ENCODE measurements around the gene ARAP1.

ARAP1 gene

DNA sequence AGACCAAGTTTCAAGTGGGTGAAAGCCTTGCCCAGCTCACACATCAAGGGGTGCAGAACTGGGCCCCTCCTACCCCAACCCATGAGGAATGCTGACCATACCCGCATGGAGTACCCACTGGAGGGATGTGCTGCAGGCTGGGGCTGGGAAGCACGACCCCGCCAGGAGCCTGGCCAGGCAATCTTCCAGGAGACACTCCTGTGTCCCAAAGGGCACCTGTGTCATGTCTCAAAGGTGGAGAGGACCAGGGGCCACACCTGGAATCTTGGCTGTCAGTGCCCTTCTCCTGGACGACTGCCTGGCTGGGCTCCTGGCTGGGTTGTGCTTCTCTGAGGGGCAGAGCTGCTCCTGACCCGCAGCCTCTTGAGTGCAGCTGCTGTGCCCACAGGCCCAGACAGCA, 6.7 kb downstream of the ARAP1 start:
- H3K27ac Mint-ChIP-seq, result no peak overlapping the region

DNA sequence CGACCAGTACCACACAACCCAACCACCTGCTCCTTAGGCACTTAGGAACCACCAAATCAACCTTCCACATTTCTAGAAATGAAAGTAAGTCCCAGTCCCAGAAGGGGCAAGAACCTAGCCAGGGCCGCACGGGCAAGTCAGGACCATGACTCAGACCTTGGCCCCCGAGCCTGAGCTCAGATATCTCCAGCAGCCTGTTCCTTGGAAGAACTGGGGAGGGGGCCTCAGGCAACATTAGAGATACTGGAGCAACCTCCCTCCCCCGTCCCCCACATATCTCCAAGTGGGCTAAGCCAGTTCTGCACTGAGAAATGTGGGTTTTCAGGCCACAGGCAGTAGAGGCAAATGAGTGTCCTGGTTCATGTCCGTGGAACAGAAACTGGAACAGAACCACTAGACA, 7.7 kb downstream of the ARAP1 start:
- peaks cover 3% of the 10 kb centered on the region for H3K36me3 Mint-ChIP-seq (ENCODE audit: low read depth)
- H3K9me3 Mint-ChIP-seq, result no peaks in the 10 kb centered on the region
- peaks cover 69% of the 10 kb centered on the region for H3K4me1 Mint-ChIP-seq (ENCODE audit: low read depth)
- H3K27me3 Mint-ChIP-seq, result no peaks in the 10 kb centered on the region
- peak overlapping the region; percentile 81 for H3K27ac Mint-ChIP-seq
- H3K4me3 Mint-ChIP-seq, result no peak overlapping the region

More for the DNA sequence above, 6.7 kb downstream of the ARAP1 start:
- H3K4me1 Mint-ChIP-seq (ENCODE audit: low read depth), result peaks cover 65% of the 10 kb centered on the region
- no peak overlapping the region for H3K4me3 Mint-ChIP-seq
- no peaks in the 10 kb centered on the region for H3K9me3 Mint-ChIP-seq
- no peaks in the 10 kb centered on the region for H3K27me3 Mint-ChIP-seq
- H3K36me3 Mint-ChIP-seq (ENCODE audit: low read depth), result peaks cover 3% of the 10 kb centered on the region

DNA sequence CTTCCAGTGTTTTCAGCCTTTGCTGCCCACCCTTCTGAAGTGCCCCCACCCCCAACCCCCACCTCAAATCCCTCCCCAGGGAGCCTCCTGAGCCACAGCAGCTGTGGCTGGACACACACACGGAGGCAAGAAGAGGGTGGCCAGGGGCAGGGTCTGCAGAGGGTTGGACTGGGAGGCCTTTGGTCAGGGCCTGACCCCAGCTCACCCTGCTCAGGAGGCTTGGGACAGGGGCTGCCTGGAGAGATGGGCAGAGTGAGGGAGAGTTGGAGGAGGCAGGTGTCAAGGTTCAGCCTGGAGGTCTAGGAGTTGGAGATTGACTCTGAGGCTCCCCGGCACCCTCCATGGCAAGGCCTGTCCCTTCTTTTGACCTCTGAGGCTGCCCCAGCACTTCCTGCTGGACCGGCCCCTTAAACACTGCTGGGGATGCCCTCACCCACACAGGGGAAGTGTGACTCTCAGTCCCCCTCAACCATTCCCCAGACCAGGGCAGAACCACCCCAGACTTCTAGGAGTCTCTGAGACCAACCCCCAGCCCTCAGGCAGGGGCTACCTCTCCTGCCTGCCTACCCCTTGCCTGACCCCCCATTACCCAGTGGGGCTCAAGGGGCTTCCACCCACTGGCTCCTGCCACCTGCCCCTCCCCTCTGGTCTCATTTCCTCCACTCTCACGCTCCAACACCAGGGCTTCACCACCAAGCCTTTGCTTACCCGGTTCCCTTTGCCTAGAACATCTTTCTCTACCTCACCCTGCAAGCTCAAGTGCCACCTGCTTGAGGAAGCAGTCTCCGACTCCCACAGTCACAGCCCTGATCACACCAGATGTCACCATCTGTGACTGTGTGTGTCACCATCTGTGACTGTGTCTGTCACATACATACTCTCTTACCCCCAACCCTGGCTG, 8.6 kb downstream of the ARAP1 start:
- Mint-ChIP-seq H3K27me3 (no peaks in the 10 kb centered on the region), H3K4me3 (no peak overlapping the region), H3K27ac (peak overlapping the region; percentile 81), H3K36me3 (ENCODE audit: low read depth) (peaks cover 2% of the 10 kb centered on the region), H3K9me3 (no peaks in the 10 kb centered on the region), H3K4me1 (ENCODE audit: low read depth) (peaks cover 69% of the 10 kb centered on the region)

DNA sequence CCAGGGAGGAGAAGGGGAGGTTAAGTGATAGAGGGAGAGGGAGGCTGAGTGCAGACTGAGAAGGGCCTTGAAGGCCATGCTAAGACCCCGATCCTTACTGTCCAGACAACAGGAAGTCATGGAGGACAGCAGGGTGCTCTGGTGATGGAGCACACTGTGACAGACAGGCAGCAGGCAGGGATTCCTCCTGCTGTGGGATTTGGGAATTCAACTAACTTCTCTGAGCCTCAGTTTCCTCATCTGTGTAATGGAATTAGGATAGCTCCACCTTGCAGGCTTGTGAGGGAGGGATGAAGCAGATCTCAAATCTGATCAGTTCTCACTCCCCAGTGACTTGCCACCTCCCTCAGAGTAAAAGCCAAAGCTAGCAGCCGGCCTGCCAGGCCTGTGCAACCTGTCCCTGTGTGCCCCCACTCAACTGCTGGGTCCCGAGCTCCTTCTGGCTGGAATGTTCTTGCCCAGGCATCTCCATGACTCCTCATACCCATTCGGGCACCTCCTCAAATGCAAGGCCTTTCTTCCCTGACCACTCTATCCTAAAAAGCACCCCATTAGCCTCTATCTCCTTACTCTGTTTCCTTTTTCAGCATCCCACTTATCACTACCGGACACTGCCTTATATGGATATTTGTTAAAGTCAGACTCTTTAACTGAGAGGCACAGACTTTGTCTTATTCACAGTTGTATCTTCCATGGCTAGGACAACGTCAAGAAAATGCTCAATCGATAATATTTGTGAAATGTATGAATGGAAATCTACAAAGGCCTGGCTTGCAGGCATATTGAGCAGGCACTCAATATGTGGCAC, 9.5 kb downstream of the ARAP1 start:
- Mint-ChIP-seq H3K4me1 (ENCODE audit: low read depth) (peaks cover 75% of the 10 kb centered on the region), H3K4me3 (no peak overlapping the region), H3K27me3 (no peaks in the 10 kb centered on the region), H3K27ac (peak overlapping the region; percentile 23), H3K36me3 (ENCODE audit: low read depth) (no peaks in the 10 kb centered on the region), H3K9me3 (no peaks in the 10 kb centered on the region)

DNA sequence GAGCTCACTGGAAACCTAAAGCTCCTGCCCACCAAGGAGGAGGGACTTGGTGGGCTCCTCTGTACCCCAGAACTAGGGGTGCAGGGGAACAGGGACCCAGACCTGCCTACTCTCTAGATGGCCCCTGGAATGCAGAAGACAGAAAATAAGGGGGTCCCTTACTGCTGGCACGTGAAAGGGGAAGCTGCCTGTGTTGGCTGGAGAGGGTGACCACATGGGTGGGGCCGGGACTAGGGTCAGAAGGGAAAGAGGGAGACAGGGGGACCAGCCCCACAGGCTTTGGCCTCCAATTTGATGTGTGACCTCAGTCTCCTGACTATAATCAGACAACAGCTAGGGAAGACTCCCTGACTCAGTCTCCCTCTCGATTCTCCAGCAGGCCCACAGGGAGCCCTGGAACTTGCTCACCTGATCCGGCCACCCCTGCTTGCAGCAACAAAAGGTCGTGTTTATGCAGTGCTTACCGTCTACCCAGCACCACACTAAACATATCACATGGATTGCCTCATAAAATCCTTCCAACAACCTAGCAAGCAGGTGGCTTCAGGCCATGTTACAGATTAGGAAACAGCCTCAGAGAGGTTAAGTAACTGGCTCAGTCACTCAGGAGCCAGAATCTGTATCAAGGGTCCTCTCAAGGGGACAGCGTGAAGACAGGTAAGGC, 10.2 kb downstream of the ARAP1 start:
- Mint-ChIP-seq H3K4me1 (ENCODE audit: low read depth) (peaks cover 79% of the 10 kb centered on the region), H3K27me3 (no peaks in the 10 kb centered on the region), H3K9me3 (no peaks in the 10 kb centered on the region), H3K4me3 (no peak overlapping the region), H3K27ac (peak overlapping the region; percentile 36), H3K36me3 (ENCODE audit: low read depth) (no peaks in the 10 kb centered on the region)

DNA sequence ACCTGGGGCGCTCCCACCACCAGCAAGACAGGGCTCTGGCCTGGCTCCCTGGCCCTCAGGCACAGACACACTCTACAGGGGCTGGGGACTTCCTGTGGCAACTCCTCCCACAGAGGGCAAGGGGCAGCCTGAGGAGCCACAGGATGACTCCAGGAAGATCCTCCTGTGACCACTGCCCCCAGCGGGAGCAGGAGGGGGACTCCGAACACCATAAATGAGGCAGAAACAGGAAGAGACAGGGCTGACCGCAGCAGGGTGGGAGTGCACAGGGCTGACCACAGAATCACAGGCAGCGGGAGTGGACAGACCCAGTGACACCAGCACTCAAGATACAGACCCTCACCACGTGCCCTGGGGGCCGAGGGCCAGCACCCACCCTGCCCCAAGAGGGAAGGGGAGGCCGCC, 10.8 kb downstream of the ARAP1 start:
- no peaks in the 10 kb centered on the region for H3K27me3 Mint-ChIP-seq
- peaks cover 84% of the 10 kb centered on the region for H3K4me1 Mint-ChIP-seq (ENCODE audit: low read depth)
- H3K9me3 Mint-ChIP-seq, result no peaks in the 10 kb centered on the region
- peak overlapping the region; percentile 82 for H3K27ac Mint-ChIP-seq
- H3K4me3 Mint-ChIP-seq, result peak overlapping the region; percentile 35
- H3K36me3 Mint-ChIP-seq (ENCODE audit: low read depth), result no peaks in the 10 kb centered on the region

DNA sequence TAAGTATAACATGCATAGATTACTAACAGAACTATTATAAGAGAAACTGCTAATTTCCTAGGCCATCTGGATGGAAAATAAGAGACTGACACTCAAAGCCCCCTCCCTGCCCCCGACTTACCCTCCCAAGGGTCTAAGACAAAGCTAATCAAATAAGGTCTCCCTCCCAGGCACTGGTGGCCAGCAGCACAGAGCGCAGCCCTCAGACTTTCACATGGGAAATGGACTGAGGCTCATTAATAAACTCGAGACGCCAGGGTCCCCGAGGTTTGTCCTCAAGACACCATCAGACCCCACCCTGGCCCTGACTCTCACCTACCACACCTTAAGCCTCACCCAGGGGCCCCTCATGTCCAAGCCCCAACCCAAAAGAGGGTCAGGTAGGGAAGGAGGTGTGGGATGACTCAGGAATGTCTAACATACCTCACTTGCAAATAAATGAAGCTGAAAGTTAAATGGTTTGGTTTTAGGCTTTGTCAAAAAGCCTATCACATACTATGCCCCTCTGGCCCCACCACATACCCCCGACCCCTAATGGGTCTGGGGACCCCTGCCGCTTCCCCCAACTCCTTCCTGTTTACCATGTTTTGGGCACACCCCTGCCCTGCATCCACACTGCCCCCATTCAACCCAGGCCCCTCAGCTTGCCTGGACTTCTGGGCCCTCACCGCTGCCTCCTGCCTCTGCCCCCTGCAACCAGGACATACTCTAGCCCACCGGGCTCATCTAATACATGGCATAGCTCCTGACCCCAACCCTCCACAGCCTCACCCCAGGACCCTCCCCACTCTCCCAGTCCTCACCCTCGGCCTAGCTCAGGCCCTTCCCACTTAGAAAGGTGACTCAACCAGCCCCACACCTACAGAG, 11.4 kb downstream of the ARAP1 start:
- H3K9me3 Mint-ChIP-seq, result no peaks in the 10 kb centered on the region
- no peaks in the 10 kb centered on the region for H3K27me3 Mint-ChIP-seq
- H3K36me3 Mint-ChIP-seq (ENCODE audit: low read depth), result no peaks in the 10 kb centered on the region
- H3K4me3 Mint-ChIP-seq, result peak overlapping the region; percentile 35
- H3K4me1 Mint-ChIP-seq (ENCODE audit: low read depth), result peaks cover 89% of the 10 kb centered on the region
- H3K27ac Mint-ChIP-seq, result peak overlapping the region; percentile 82

DNA sequence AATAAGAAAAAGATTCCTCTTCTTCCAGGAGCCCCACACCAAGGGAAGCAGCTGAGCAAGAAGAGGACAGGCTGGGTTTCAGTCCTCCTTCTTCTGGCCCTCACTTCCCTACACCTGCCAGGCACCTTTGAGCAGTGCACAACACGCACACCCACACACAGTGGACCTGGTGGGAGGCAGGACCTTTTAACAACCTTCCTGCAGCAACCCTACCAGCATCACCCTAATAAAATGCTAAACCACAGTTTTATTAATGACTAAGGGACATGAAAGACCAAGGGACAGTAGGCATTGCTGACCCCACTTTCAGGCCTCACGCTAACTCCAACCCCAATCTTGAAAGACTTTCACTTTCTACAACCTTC, 12.2 kb downstream of the ARAP1 start:
- peaks cover 92% of the 10 kb centered on the region for H3K4me1 Mint-ChIP-seq (ENCODE audit: low read depth)
- H3K36me3 Mint-ChIP-seq (ENCODE audit: low read depth), result no peaks in the 10 kb centered on the region
- no peak overlapping the region for H3K4me3 Mint-ChIP-seq

DNA sequence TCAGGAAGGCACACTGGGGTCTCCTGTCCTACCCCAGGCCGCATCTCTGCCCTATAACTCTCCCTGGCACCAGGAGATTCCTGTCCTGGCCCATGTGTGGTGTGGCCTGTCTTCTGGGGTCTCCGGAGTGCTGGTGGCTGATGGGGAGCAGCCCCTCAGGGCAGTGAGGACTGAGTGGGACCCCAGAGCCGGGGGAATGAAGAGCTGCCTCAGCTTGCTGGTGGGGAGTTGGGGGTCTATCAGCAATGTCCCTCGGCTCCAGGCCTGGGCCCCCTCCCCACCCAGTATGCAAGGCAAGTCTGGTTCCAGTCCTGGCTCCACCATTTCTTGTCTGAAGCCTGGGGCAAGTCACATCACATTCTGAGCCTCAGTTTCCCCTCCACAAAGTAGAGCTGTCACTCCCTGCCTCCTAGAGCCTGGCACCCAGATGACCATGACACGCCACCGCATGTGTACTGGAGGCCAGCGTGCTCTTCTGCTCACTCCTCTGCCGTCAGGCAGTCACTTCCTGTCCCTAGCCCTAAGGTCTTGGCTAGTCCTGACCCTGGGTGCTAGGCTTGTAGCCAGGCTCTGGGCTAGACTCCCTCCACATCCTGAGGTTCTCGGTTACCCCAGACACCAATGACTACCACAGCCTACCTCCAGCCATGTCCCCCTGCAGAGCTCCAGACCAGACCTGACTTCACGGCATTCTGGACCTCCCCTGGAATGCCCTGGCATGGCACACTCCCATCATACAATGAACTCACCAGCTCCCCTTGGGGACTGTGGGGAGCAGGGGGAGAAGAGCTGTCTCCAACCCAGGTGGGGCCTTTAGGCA, 12.8 kb downstream of the ARAP1 start:
- Mint-ChIP-seq H3K4me3 (no peak overlapping the region), H3K36me3 (ENCODE audit: low read depth) (no peaks in the 10 kb centered on the region), H3K27me3 (no peaks in the 10 kb centered on the region), H3K27ac (peak overlapping the region; percentile 82), H3K4me1 (ENCODE audit: low read depth) (peaks cover 89% of the 10 kb centered on the region), H3K9me3 (no peaks in the 10 kb centered on the region)

More for the DNA sequence above, 12.2 kb downstream of the ARAP1 start:
- Mint-ChIP-seq H3K9me3 (no peaks in the 10 kb centered on the region), H3K27me3 (no peaks in the 10 kb centered on the region), H3K27ac (peak overlapping the region; percentile 82)

DNA sequence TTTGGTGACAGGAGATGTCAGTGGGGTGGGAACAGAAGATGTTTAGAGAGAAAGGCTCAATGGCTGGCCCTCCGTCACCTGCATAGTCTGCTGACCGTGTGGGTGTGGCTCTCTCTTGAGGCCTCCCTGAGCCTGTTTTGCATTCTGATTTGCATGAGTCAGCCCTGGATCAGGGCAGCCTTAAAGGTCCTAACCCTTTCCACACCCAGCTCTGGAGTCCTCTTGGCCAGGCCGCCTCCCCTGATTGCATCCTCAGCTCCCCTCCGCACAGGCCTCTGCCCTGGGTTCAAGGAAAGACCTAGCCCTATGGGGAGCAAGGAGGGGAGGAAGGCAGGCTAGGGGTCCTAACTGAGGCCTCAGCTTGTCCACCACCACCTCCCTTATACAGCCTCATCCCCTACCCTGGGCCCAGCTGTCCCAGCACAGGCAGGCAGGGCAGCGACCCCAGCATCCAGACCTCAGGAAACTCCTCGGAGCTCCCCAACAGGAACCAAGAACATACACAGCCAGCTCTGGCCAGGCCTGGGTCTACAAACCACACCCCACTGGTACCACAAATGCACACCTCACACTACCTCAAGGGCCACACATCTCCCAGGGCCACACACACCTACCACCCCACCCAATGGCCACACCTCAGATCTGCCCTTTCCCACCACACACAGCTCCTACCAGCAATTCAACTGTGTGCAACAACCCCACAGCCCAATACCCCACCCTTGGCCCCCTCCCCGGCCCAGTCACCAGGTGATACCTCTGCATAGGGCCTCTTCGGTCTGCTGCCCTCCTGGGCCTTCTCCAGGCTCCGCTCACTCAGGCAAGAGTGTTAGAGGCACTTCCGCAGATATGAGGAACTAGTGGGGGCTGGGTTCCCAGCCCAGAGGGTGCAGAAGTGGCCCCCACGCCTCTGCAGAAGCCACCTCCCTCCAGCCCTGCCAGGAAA, 13.7 kb downstream of the ARAP1 start:
- Mint-ChIP-seq H3K9me3 (no peaks in the 10 kb centered on the region), H3K27ac (peak overlapping the region; percentile 95), H3K4me1 (ENCODE audit: low read depth) (peaks cover 81% of the 10 kb centered on the region), H3K36me3 (ENCODE audit: low read depth) (no peaks in the 10 kb centered on the region), H3K27me3 (no peaks in the 10 kb centered on the region), H3K4me3 (peak overlapping the region; percentile 68)

DNA sequence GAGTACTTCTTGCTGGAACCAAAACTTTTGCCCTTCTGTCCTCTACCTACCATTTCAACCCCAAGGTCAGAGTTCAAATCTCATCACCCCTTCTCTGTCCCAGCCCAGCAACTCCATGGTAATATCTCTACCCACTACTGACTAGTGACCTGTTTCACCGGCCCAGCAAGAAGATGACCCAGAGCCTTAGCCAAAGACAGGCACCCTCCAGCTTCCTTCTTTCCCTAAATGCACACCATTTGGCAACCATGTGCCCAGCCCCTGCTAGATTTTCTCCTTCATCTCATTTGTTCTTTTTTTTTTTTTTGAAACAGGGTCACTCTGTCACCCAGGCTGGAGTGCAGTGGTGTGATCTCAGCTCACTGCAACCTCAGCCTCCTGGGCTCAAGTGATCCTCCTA, 14.9 kb downstream of the ARAP1 start:
- H3K27me3 Mint-ChIP-seq, result no peaks in the 10 kb centered on the region
- no peaks in the 10 kb centered on the region for H3K36me3 Mint-ChIP-seq (ENCODE audit: low read depth)
- H3K4me3 Mint-ChIP-seq, result peak overlapping the region; percentile 60
- H3K9me3 Mint-ChIP-seq, result no peaks in the 10 kb centered on the region
- peaks cover 75% of the 10 kb centered on the region for H3K4me1 Mint-ChIP-seq (ENCODE audit: low read depth)
- H3K27ac Mint-ChIP-seq, result peak overlapping the region; percentile 95

DNA sequence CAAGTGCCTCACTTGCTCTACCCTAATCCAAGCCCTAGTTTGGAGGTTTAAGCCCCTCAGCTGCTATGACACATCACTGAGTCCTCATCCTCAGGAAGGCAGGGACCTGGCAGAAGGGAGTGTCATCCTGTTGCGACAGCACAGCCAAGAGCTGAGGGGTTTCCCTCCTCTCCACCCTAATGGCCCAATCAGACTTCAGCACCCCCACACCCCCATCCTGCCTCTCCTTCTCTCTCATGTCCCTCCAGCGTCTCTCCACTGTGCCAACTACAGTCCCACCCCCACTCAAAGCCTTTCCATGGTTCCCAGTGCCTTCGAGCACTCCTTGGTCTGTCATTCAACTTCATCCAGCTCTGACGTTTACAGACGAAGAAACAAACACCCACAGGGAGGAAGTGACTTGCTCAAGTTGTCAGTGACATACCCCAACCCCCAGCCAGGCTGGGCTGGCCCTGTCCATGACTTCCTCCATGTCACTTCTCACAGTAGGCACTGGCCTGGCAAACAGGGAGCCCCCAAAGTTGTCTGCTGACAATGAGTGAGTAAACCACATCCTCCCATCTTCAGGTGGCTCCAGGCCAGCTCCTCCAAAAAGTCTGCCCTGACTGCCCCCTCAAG, 15.6 kb downstream of the ARAP1 start:
- Mint-ChIP-seq H3K36me3 (ENCODE audit: low read depth) (peaks cover 2% of the 10 kb centered on the region), H3K4me1 (ENCODE audit: low read depth) (peaks cover 67% of the 10 kb centered on the region), H3K27me3 (no peaks in the 10 kb centered on the region), H3K4me3 (peak overlapping the region; percentile 60), H3K27ac (peak overlapping the region; percentile 95), H3K9me3 (no peaks in the 10 kb centered on the region)
